HUES6 (cell line): ENCODE data around the gene SCO1.

Experiments used
- H3K27ac ChIP-seq: 2 replicates; pipeline ENCODE4 v1.7.0; 2013; ENCODE audit warnings: low read depth, mild to moderate bottlenecking, low read length, inconsistent platforms
- H3K27me3 ChIP-seq: 2 replicates; pipeline ENCODE4 v1.6.1; 2013; ENCODE audit warnings: low read length; ENCODE audit not compliant: control insufficient read depth, insufficient read depth
- H3K36me3 ChIP-seq: 2 replicates; pipeline ENCODE4 v1.6.1; 2013; ENCODE audit warnings: low read length; ENCODE audit not compliant: control insufficient read depth, insufficient read depth
- H3K4me1 ChIP-seq: 2 replicates; pipeline ENCODE4 v1.6.1; 2013; ENCODE audit warnings: low read length; ENCODE audit not compliant: control insufficient read depth, insufficient read depth
- H3K4me3 ChIP-seq: 2 replicates; pipeline ENCODE4 v1.5.1; 2013; ENCODE audit warnings: low read depth, low read length
- H3K9ac ChIP-seq: one replicate; pipeline ENCODE4 v1.6.1; 2013; ENCODE audit warnings: mild to moderate bottlenecking, low read length
- H3K9me3 ChIP-seq: 2 replicates; pipeline ENCODE4 v1.6.1; 2013; ENCODE audit warnings: low read depth, low read length; ENCODE audit not compliant: control insufficient read depth, insufficient read depth

Gene SCO1

DNA sequence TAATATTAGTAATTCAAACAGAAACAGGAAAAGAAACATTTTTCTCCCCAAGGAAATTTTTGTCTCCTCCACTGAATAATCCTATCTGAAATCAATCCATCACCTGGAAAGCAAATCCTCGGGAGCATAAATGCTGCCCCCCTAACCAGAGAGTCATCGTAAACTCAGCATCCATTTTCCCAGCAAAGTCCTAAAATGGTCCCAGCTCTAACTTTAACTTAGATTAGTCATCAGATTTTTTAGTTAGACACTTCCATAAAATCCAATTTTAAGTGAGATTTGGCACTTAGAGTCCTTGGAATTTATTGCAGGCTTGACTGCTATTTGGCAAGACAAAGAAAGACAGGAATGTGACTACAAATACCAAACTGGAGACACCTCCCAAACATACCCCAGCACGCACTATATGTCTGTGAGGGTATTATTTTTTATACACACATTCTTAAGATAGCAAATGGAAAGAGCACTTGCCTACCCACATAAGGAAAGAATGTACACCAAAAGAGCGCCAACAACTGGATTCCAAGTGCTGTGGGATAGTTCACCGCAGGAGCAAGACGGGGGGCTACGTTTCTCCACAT lies 15.4 kb downstream of the SCO1 start:
- H3K27ac ChIP-seq: no peak overlapping the region
- no peaks in the 10 kb centered on the region for H3K9me3 ChIP-seq
- H3K4me3 ChIP-seq: no peak overlapping the region
- no peaks in the 10 kb centered on the region for H3K27me3 ChIP-seq
- H3K36me3 ChIP-seq: peaks cover 92% of the 10 kb centered on the region
- H3K4me1 ChIP-seq: no peaks in the 10 kb centered on the region
- H3K9ac ChIP-seq: no peak overlapping the region

- Histone ChIP-seq H3K36me3 (peaks cover 46% of the 10 kb centered on the region), H3K9ac (no peak overlapping the region)
Observed at GRCh38 chr17:10674704-10675103, 22.6 kb downstream of the SCO1 start.

DNA sequence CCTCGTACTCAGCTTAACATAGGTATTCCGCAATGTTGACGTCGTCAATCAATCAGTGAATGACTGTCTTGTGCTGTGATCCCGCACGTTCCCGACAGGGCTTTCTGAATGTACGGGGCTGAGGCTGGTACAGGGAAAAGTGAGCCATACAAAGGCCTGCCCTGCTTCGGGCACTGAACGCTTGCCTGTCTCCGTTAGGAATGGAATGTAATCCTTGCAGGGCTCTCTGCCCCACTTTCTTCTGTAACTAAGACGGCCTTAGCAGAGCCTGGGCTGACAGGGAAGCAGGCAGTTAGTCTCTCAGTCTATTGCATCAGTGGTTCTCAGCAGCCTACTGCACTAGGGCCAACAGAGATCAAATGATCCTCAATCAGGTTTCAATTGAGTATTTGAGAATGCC lies 24.0 kb downstream of the SCO1 start:
- no peak overlapping the region for H3K9ac ChIP-seq

More at GRCh38 chr17:10674704-10675103, 22.6 kb downstream of the SCO1 start:
- Histone ChIP-seq H3K27ac (no peak overlapping the region), H3K4me1 (no peaks in the 10 kb centered on the region), H3K4me3 (no peak overlapping the region), H3K27me3 (no peaks in the 10 kb centered on the region), H3K9me3 (no peaks in the 10 kb centered on the region)

GRCh38 chr17:10668775-10669174 lies 28.6 kb downstream of the SCO1 start:
- no peaks in the 10 kb centered on the region for H3K9me3 ChIP-seq
- H3K27ac ChIP-seq: no peak overlapping the region

More for the DNA sequence above, 24.0 kb downstream of the SCO1 start:
- H3K4me1 ChIP-seq: no peaks in the 10 kb centered on the region
- H3K36me3 ChIP-seq: peaks cover 34% of the 10 kb centered on the region
- no peak overlapping the region for H3K27ac ChIP-seq
- no peaks in the 10 kb centered on the region for H3K9me3 ChIP-seq
- no peaks in the 10 kb centered on the region for H3K27me3 ChIP-seq
- no peak overlapping the region for H3K4me3 ChIP-seq

GRCh38 chr17:10666906-10667305 lies 30.4 kb downstream of the SCO1 start:
- H3K9me3 ChIP-seq: no peaks in the 10 kb centered on the region
- no peak overlapping the region for H3K27ac ChIP-seq
- H3K27me3 ChIP-seq: no peaks in the 10 kb centered on the region
- no peaks in the 10 kb centered on the region for H3K4me1 ChIP-seq
- H3K9ac ChIP-seq: no peak overlapping the region
- no peak overlapping the region for H3K4me3 ChIP-seq
- H3K36me3 ChIP-seq: no peaks in the 10 kb centered on the region

More at GRCh38 chr17:10668775-10669174, 28.6 kb downstream of the SCO1 start:
- no peak overlapping the region for H3K9ac ChIP-seq
- no peak overlapping the region for H3K4me3 ChIP-seq
- H3K36me3 ChIP-seq: peaks cover 3% of the 10 kb centered on the region; the same call in 1 of the 2 replicates
- no peaks in the 10 kb centered on the region for H3K4me1 ChIP-seq
- no peaks in the 10 kb centered on the region for H3K27me3 ChIP-seq

GRCh38 chr17:10664571-10664970 lies 32.8 kb downstream of the SCO1 start:
- no peaks in the 10 kb centered on the region for H3K27me3 ChIP-seq
- H3K27ac ChIP-seq: no peak overlapping the region
- H3K36me3 ChIP-seq: no peaks in the 10 kb centered on the region
- no peaks in the 10 kb centered on the region for H3K9me3 ChIP-seq
- no peak overlapping the region for H3K4me3 ChIP-seq
- no peak overlapping the region for H3K9ac ChIP-seq
- H3K4me1 ChIP-seq: no peaks in the 10 kb centered on the region

DNA sequence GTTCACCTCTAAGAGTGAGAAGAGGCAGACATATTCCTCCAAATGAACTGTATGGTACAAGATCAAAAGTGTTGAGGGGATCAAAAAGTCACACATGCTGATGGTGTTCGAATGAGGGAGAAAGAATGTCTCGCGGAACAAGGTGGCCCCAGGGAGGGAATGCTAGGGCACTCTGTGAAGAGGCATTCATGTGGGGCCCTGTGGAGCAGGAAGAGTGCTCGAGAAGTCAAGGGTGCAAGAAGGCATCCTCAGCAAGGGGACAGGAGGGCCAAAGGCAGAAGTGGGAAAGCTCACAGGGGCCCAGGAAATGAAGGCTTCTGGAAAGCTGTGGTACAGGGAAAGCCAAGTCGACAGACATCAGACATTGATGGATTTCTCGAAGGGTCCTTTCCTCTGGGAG lies 34.1 kb downstream of the SCO1 start:
- H3K4me1 ChIP-seq: no peaks in the 10 kb centered on the region
- H3K27ac ChIP-seq: no peak overlapping the region
- no peak overlapping the region for H3K9ac ChIP-seq
- H3K9me3 ChIP-seq: no peaks in the 10 kb centered on the region
- no peaks in the 10 kb centered on the region for H3K27me3 ChIP-seq
- no peak overlapping the region for H3K4me3 ChIP-seq
- no peaks in the 10 kb centered on the region for H3K36me3 ChIP-seq

- H3K9ac ChIP-seq: no peak overlapping the region
- no peaks in the 10 kb centered on the region for H3K9me3 ChIP-seq
- H3K27me3 ChIP-seq: no peaks in the 10 kb centered on the region
- H3K4me3 ChIP-seq: no peak overlapping the region
- H3K36me3 ChIP-seq: no peaks in the 10 kb centered on the region
- H3K27ac ChIP-seq: no peak overlapping the region
- no peaks in the 10 kb centered on the region for H3K4me1 ChIP-seq
Observed at GRCh38 chr17:10661437-10661836, 35.9 kb downstream of the SCO1 start.

DNA sequence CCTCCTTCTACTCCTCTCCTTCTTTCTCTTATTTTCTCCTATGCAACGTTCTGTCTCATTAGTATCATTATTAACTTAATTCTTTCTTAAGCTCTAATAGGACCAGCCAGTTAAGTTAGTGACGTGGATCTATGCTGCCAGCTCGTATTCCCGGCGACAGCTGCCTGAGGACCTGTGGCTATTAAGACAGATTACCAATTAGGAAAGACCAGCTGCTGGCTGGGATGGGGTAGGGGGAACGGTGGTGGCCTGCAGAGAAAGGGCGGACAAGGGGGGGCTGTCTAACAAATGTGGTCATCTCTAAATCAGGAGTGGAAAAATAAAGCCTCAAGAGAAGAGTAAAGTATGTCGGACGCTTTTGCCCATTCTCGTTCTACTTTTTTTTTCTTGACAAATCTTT lies 39.5 kb downstream of the SCO1 start:
- no peaks in the 10 kb centered on the region for H3K27me3 ChIP-seq
- H3K9ac ChIP-seq: no peak overlapping the region
- H3K36me3 ChIP-seq: no peaks in the 10 kb centered on the region
- no peak overlapping the region for H3K4me3 ChIP-seq
- no peaks in the 10 kb centered on the region for H3K9me3 ChIP-seq
- no peak overlapping the region for H3K27ac ChIP-seq
- H3K4me1 ChIP-seq: no peaks in the 10 kb centered on the region

DNA sequence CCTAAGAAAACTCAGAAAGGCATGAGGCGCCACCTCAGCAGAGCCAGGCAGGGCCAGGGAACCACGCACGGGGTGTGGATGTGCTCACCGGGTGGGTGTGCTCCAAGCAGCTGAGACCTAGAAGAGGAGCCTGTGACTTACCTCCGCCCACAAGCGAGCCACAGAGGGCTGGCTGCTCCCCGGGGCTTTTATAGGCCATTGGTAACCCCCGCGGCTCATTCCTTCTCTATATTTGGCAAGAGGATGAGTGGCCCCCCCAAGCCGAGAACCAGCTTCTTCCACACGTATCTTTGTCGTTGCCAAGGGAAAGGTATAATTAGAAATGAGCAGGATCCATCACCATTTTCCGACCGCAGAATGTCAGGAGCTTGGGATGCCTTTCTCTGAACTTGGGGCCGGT lies 40.2 kb downstream of the SCO1 start, which contains the start of gene MYH3:
MYH3 (minus strand) TSS at position 162 of the 400 bp plus-strand sequence. CDS start 2,245 bp downstream, outside the sequence.
- H3K9ac ChIP-seq: no peak within 1 kb of the TSS
- H3K4me3 ChIP-seq: no peak within 1 kb of the TSS
- no peaks in the 10 kb centered on the region for H3K27me3 ChIP-seq
- no peaks in the 10 kb centered on the region for H3K9me3 ChIP-seq
- H3K36me3 ChIP-seq: no peaks in the 10 kb centered on the region
- no peaks in the 10 kb centered on the region for H3K4me1 ChIP-seq
- no peak within 1 kb of the TSS for H3K27ac ChIP-seq

- Histone ChIP-seq H3K27me3 (no peaks in the 10 kb centered on the region), H3K4me1 (no peaks in the 10 kb centered on the region), H3K36me3 (no peaks in the 10 kb centered on the region), H3K9ac (no peak overlapping the region), H3K4me3 (no peak overlapping the region), H3K9me3 (no peaks in the 10 kb centered on the region), H3K27ac (no peak overlapping the region)
Observed at GRCh38 chr17:10653987-10654386, 43.3 kb downstream of the SCO1 start.
